ENCODE results near the gene LGR6. TPM values are rescaled to one million over a fixed set of nuclear protein-coding genes. Genes with fewer than 3 reads are reported as not detected.

The LGR6 gene
- total and polyA plus RNA-seq, 2 of the 4 experiments (the other 2 are of a cell fraction), result not detected

- H2BK15ac ChIP-seq (ENCODE audit: low read depth, low read length), result no peak overlapping the region
- no peak overlapping the region for H3K4me3 ChIP-seq (ENCODE audit: insufficient read depth, low read depth, low read length)
- no peak overlapping the region for H3K27ac ChIP-seq (ENCODE audit: insufficient read depth, low read length)
- no peak overlapping the region for H2AFZ ChIP-seq (replicated peaks; ENCODE audit: low read length, poor library complexity)
- dilution Hi-C loops (cut with HindIII; ENCODE audit: low sequenced_read_pairs, unreplicated experiment) (no loop called here), intact Hi-C loops (cut with micrococcal nuclease) (no loop called here), in situ Hi-C loops (cut with MboI; ENCODE audit: low sequenced_read_pairs) (no loop called here)
- no peak overlapping the region for H3K4me2 ChIP-seq (ENCODE audit: low read depth, low read length)
- no peak overlapping the region for H4K8ac ChIP-seq (ENCODE audit: low read depth in 2 of 2, low read length in 2 of 2)
- H2BK20ac ChIP-seq (ENCODE audit: low read depth, low read length), result no peak overlapping the region
- no peaks in the 10 kb centered on the region for H3K4me1 ChIP-seq (ENCODE audit: control insufficient read depth, insufficient read depth, low read length)
- H2BK5ac ChIP-seq (ENCODE audit: low read depth, low read length, poor library complexity, severe bottlenecking), result no peak overlapping the region
- H3K56ac ChIP-seq (ENCODE audit: extremely low read depth, insufficient read depth, low read length), result no peak overlapping the region
- H3K9ac ChIP-seq (ENCODE audit: low read depth, low read length), result no peak overlapping the region
- ATAC-seq (ENCODE audit: low read depth) (no peak), DNase-seq (no peak)
- H3K9me1 ChIP-seq (ENCODE audit: insufficient read depth, low read length), result no peaks in the 10 kb centered on the region; the same call in 1 of the 2 replicates
- no peaks in the 10 kb centered on the region for H3K79me1 ChIP-seq (ENCODE audit: low read depth in 1 of 2, low read length in 2 of 2)
- no peak overlapping the region for H3K14ac ChIP-seq (replicated peaks; ENCODE audit: low read depth, low read length)
- no peak overlapping the region for H4K5ac ChIP-seq (ENCODE audit: low read depth, low read length)
- no peak overlapping the region for H2AK9ac ChIP-seq (replicated peaks; ENCODE audit: low read depth, low read length, poor library complexity)
- H2BK120ac ChIP-seq (ENCODE audit: low read depth, low read length), result no peak overlapping the region
- CTCF ChIA-PET, result no interaction called here
- peaks cover 76% of the 10 kb centered on the region for H3K27me3 ChIP-seq (ENCODE audit: control insufficient read depth, insufficient read depth, low read length)
- H2AK5ac ChIP-seq (ENCODE audit: low read depth, low read length), result no peak overlapping the region
- H4K91ac ChIP-seq (ENCODE audit: insufficient read depth, low read depth, low read length), result no peak overlapping the region
- no peak overlapping the region for H3K4ac ChIP-seq (ENCODE audit: low read depth, low read length)
- TF ChIP-seq SMC3 (IDR thresholded peaks at IDR 0.05; ENCODE audit: low read depth, low read length) (no peak), NFE2L2 (IDR thresholded peaks at IDR 0.05; ENCODE audit: low read depth, low read length) (no peak), POLR2A (IDR thresholded peaks at IDR 0.05; ENCODE audit: low read depth, low read length) (no peak), CEBPB (IDR thresholded peaks at IDR 0.05; ENCODE audit: low read depth, low read length) (no peak), BHLHE40 (IDR thresholded peaks at IDR 0.05; ENCODE audit: low read depth, low read length) (no peak), MAZ (IDR thresholded peaks at IDR 0.05; ENCODE audit: borderline replicate concordance, low read depth, low read length) (no peak), CHD1 (IDR thresholded peaks at IDR 0.05; ENCODE audit: low read depth, low read length) (no peak), FOS (IDR thresholded peaks at IDR 0.05; ENCODE audit: low read depth, low read length) (no peak), RCOR1 (IDR thresholded peaks at IDR 0.05; ENCODE audit: insufficient replicate concordance, low read length) (no peak), RFX5 (IDR thresholded peaks at IDR 0.05; ENCODE audit: low read depth, low read length) (no peak), MAFK (IDR thresholded peaks at IDR 0.05; ENCODE audit: low read depth, low read length) (no peak), RAD21 (IDR thresholded peaks at IDR 0.05; ENCODE audit: low read length) (no peak), MXI1 (IDR thresholded peaks at IDR 0.05; ENCODE audit: borderline replicate concordance, low read depth, low read length) (no peak)
- TF ChIP-seq, protein P1, sequence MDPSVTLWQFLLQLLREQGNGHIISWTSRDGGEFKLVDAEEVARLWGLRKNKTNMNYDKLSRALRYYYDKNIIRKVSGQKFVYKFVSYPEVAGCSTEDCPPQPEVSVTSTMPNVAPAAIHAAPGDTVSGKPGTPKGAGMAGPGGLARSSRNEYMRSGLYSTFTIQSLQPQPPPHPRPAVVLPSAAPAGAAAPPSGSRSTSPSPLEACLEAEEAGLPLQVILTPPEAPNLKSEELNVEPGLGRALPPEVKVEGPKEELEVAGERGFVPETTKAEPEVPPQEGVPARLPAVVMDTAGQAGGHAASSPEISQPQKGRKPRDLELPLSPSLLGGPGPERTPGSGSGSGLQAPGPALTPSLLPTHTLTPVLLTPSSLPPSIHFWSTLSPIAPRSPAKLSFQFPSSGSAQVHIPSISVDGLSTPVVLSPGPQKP (IDR thresholded peaks at IDR 0.05; ENCODE audit: borderline replicate concordance, low read depth, low read length), result no peak
- TF ChIP-seq, protein P2, sequence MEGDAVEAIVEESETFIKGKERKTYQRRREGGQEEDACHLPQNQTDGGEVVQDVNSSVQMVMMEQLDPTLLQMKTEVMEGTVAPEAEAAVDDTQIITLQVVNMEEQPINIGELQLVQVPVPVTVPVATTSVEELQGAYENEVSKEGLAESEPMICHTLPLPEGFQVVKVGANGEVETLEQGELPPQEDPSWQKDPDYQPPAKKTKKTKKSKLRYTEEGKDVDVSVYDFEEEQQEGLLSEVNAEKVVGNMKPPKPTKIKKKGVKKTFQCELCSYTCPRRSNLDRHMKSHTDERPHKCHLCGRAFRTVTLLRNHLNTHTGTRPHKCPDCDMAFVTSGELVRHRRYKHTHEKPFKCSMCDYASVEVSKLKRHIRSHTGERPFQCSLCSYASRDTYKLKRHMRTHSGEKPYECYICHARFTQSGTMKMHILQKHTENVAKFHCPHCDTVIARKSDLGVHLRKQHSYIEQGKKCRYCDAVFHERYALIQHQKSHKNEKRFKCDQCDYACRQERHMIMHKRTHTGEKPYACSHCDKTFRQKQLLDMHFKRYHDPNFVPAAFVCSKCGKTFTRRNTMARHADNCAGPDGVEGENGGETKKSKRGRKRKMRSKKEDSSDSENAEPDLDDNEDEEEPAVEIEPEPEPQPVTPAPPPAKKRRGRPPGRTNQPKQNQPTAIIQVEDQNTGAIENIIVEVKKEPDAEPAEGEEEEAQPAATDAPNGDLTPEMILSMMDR (conservative IDR thresholded peaks at IDR 0.05; ENCODE audit: low read depth, low read length), result no peak
- TF ChIP-seq, protein P3, sequence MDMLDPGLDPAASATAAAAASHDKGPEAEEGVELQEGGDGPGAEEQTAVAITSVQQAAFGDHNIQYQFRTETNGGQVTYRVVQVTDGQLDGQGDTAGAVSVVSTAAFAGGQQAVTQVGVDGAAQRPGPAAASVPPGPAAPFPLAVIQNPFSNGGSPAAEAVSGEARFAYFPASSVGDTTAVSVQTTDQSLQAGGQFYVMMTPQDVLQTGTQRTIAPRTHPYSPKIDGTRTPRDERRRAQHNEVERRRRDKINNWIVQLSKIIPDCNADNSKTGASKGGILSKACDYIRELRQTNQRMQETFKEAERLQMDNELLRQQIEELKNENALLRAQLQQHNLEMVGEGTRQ (IDR thresholded peaks at IDR 0.05; ENCODE audit: low read depth, low read length), result no peak
- POLR2A ChIA-PET (ENCODE audit: unreplicated experiment), result no interaction called here
- BruUV-seq (replicated peaks), result no TSS peak
- no peak overlapping the region for H3K18ac ChIP-seq (ENCODE audit: low read depth, low read length)
- no peaks in the 10 kb centered on the region for H3K36me3 ChIP-seq (ENCODE audit: control insufficient read depth, insufficient read depth, low read length)
- no peak overlapping the region for H3K23ac ChIP-seq (ENCODE audit: low read depth, low read length)
- H4K20me1 ChIP-seq (ENCODE audit: insufficient read depth, low read length), result no peaks in the 10 kb centered on the region; the same call in 1 of the 2 replicates
- no peaks in the 10 kb centered on the region for H3K9me3 ChIP-seq (ENCODE audit: control insufficient read depth, insufficient read depth, low read length)
- no CpG with 5 or more reads among the region's 5 CpGs for WGBS, 2 experiments (ENCODE audit: extremely low coverage in 2 of 2, insufficient read length in 1 of 2)
Measured at GRCh38 chr1:202225131-202225530, 31.5 kb downstream of the LGR6 start.
